Measurements from ENCODE around the gene NFS1. TPM values are rescaled to one million over a fixed set of nuclear protein-coding genes. Genes with fewer than 3 reads are reported as not detected.

Gene NFS1
- total RNA-seq, 4 donors from 2014 or later = 9.1 to 35.4 (median 20.4) TPM

- intact Hi-C loops (cut with DNase I; ENCODE audit: low total_unique reads) = no loop called here
- no peak for DNase-seq
- H3K27ac ChIP-seq = no peak overlapping the region
- H3K4me1 ChIP-seq = no peaks in the 10 kb centered on the region
- H3K36me3 ChIP-seq = no peaks in the 10 kb centered on the region
- no peaks in the 10 kb centered on the region for H3K9me3 ChIP-seq
- TF ChIP-seq CTCF (IDR thresholded peaks at IDR 0.05) = no peak
- TF ChIP-seq POLR2A (IDR thresholded peaks at IDR 0.05) = no peak
- no peak overlapping the region for H3K4me3 ChIP-seq
- no peaks in the 10 kb centered on the region for H3K27me3 ChIP-seq
These were observed 72.0 kb downstream of the NFS1 start for GRCh38 chr20:35627121-35627520.

- Histone ChIP-seq H3K27ac (no peak overlapping the region), H3K27me3 (no peaks in the 10 kb centered on the region), H3K4me3 (no peak overlapping the region), H3K9me3 (no peaks in the 10 kb centered on the region), H3K36me3 (no peaks in the 10 kb centered on the region), H3K4me1 (no peaks in the 10 kb centered on the region)
- intact Hi-C loops (cut with DNase I; ENCODE audit: low total_unique reads) = no loop called here
- DNase-seq = no peak
- no peak for TF ChIP-seq CTCF (IDR thresholded peaks at IDR 0.05)
- TF ChIP-seq POLR2A (IDR thresholded peaks at IDR 0.05) = no peak
These were observed 72.7 kb downstream of the NFS1 start for GRCh38 chr20:35626386-35627001.

GRCh38 chr20:35625584-35626385 lies 73.4 kb downstream of the NFS1 start:
- Histone ChIP-seq H3K27ac (no peak overlapping the region), H3K9me3 (no peaks in the 10 kb centered on the region), H3K4me3 (no peak overlapping the region), H3K36me3 (no peaks in the 10 kb centered on the region), H3K27me3 (no peaks in the 10 kb centered on the region), H3K4me1 (no peaks in the 10 kb centered on the region)
- no peak for TF ChIP-seq CTCF (IDR thresholded peaks at IDR 0.05)
- TF ChIP-seq POLR2A (IDR thresholded peaks at IDR 0.05) = no peak
- no peak for DNase-seq
- intact Hi-C loops (cut with DNase I; ENCODE audit: low total_unique reads) = no loop called here

GRCh38 chr20:35621560-35621946 lies 77.6 kb downstream of the NFS1 start:
- Histone ChIP-seq H3K4me1 (peaks cover 0 to 16% of the 10 kb centered on the region in 2 donors), H3K9me3 (no peaks in the 10 kb centered on the region), H3K27me3 (no peaks in the 10 kb centered on the region), H3K27ac (no peak overlapping the region), H3K4me3 (no peak overlapping the region), H3K36me3 (no peaks in the 10 kb centered on the region)
- TF ChIP-seq POLR2A (IDR thresholded peaks at IDR 0.05) (no peak), CTCF (IDR thresholded peaks at IDR 0.05) (no peak)
- DNase-seq = no peak
- intact Hi-C loops (cut with DNase I; ENCODE audit: low total_unique reads) = no loop called here

- Histone ChIP-seq H3K27me3 (no peaks in the 10 kb centered on the region), H3K4me1 (peaks cover 0 to 16% of the 10 kb centered on the region in 2 donors), H3K4me3 (no peak overlapping the region), H3K9me3 (no peaks in the 10 kb centered on the region), H3K36me3 (no peaks in the 10 kb centered on the region), H3K27ac (no peak overlapping the region)
- intact Hi-C loops (cut with DNase I; ENCODE audit: low total_unique reads) = no loop called here
- DNase-seq = no peak
- TF ChIP-seq POLR2A (IDR thresholded peaks at IDR 0.05) = no peak
- no peak for TF ChIP-seq CTCF (IDR thresholded peaks at IDR 0.05)
These were observed 78.2 kb downstream of the NFS1 start for GRCh38 chr20:35620818-35621559.

Data from uterus (tissue), 4 donors.